ENCODE measurements around the gene POLG.

Gene POLG

DNA sequence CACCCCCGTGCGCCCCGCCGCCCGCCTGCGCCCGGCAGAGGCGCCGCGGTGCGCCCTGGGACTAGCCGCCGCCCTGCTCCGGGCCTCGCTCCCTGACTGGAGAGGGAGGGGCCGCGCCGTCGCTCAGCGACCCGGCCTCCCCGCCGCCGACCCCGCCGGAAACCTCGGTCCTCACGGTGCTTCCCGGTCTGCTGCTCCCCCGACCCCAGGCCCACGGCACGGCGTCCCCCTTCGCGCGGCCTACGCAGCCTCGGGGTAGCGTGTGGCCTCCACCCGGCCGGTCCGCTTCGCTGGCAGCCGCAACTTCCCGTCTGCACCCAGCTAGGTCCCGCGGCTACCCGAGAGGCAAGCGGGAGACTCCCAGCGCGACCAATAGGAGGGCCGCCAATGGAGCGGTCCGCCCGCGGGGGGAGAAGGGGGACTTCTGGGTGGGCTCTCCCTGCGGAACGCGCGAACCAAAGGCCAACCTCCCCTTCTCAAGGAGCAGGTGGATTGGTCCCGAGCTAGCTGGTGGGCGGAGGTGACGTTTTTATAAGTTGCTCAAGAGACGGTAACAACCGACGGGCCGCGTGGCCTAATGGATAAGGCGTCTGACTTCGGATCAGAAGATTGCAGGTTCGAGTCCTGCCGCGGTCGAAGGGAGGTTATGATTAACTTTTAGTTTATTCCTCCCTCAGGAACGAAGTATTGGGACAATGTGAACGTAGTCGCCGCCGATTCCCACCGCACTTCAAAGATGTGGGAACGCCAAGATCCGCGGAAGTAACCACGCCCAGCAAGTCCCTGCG lies at the start of gene POLG:
Gene POLG, minus strand, starts transcription at position 315 of the 788 bp plus-strand sequence. CDS start 1,070 bp downstream, outside the sequence.
- H3K4me3 ChIP-seq (ENCODE audit: low read depth, low read length), result peak within 1 kb of the TSS; percentile 94
- TF ChIP-seq, protein P1, sequence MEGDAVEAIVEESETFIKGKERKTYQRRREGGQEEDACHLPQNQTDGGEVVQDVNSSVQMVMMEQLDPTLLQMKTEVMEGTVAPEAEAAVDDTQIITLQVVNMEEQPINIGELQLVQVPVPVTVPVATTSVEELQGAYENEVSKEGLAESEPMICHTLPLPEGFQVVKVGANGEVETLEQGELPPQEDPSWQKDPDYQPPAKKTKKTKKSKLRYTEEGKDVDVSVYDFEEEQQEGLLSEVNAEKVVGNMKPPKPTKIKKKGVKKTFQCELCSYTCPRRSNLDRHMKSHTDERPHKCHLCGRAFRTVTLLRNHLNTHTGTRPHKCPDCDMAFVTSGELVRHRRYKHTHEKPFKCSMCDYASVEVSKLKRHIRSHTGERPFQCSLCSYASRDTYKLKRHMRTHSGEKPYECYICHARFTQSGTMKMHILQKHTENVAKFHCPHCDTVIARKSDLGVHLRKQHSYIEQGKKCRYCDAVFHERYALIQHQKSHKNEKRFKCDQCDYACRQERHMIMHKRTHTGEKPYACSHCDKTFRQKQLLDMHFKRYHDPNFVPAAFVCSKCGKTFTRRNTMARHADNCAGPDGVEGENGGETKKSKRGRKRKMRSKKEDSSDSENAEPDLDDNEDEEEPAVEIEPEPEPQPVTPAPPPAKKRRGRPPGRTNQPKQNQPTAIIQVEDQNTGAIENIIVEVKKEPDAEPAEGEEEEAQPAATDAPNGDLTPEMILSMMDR (IDR thresholded peaks at IDR 0.05; ENCODE audit: borderline replicate concordance, insufficient read depth, low read depth, low read length), result no peak

DNA sequence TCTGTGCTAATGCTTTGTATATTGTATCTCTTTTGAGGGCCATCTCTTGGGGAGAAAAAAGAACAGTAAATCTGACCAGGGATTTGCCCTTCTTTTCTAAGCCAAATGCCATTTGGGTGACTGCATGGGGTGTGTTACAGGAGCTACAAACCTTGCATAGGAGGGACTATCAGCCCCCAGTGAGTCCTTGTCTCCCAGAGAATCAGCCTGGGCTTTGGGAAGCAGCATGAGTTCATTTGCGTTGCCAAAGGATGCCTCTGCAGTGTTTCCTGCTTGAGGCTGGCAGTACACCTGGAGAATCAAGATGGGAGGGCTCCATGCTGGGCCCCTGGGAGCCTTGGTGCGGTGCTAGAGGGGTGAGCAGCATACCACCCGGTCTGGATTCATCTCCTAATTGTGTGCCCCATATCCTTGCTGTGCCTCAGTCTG lies 49.6 kb upstream of the POLG start:
- TF ChIP-seq, protein P1 (IDR thresholded peaks at IDR 0.05; ENCODE audit: borderline replicate concordance, insufficient read depth, low read depth, low read length), result no peak

DNA sequence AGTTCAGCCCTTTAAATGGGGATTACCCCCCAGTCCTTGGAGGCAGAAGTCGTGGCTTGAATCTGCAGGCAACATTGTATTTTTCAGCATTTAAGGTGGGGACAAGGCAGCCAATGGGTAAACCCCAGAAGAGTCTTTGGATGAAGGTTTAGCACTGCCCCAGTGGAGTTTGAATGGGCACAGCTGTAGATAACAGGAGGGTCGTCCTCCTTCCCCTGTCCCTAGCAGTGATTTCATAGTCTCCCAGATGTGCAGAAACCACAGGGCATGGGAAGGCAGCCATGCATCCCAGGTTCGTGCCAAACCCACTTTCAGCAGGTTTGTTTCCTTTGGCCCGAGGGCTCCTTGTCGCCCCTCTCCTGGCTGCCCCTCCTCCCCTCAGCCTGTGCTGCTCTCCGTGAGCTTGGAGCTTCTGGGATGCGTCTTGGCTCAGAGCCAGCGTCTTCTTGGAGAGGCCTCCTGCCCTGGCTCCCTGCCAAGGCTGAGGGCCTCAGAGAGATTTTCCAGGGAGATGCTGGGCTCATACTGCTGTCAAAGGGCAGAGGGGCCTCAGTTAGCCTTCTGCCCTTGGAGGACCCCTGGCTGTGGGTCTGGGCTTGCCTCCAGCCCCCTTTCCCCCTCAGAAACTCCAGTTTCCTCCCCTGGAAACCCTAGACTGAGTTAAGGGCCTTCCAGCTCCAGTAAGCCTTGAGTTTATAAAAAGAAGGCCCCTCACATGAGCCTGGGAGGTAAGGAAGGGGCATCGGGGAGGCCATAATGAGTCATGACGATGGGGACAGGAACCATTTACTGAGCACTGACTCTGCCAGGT lies 48.9 kb upstream of the POLG start:
- no peak overlapping the region for H3K4me3 ChIP-seq (ENCODE audit: low read depth, low read length)
- TF ChIP-seq, protein P1 (IDR thresholded peaks at IDR 0.05; ENCODE audit: borderline replicate concordance, insufficient read depth, low read depth, low read length), result no peak

More for the DNA sequence above, 49.6 kb upstream of the POLG start:
- no peak overlapping the region for H3K4me3 ChIP-seq (ENCODE audit: low read depth, low read length)

DNA sequence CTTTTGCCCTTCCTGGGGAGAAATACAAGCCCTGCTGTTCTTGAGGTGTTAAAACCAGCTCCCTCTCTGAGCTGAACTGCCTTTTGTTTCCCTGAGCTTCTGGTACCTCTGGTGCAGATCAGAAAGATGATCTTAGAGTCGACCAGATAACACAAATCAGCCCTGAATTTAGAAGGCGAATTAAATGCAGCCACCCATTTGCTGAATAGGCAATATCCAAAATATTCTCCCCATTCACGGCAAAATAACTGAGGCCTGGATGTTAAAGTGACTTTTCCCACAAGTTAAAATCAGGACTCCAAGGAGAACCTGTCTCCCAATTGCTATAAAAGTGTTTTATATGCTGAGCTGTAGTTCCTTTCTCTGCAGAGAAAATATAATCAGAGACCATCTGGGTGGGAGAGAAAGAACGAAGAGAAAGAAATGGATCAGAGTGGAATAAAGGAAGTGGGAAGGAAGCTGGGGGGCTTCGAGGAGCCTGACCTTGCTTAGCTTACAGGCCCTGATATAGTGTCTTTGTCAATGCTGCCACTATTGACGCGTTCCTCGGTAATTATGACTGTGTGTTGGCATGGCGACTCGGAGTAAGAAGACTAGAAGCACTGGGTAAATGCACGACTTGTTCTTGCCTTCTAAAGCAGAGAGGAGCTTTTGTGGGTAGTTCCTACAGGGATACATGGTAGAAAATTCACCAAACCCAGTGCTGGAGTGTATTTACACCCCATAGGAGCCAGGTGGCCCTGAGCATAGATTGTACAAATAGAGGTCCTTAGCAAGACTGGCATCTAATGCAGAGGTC lies 47.5 kb upstream of the POLG start:
- TF ChIP-seq, protein P1 (IDR thresholded peaks at IDR 0.05; ENCODE audit: borderline replicate concordance, insufficient read depth, low read depth, low read length), result no peak
- no peak overlapping the region for H3K4me3 ChIP-seq (ENCODE audit: low read depth, low read length)

DNA sequence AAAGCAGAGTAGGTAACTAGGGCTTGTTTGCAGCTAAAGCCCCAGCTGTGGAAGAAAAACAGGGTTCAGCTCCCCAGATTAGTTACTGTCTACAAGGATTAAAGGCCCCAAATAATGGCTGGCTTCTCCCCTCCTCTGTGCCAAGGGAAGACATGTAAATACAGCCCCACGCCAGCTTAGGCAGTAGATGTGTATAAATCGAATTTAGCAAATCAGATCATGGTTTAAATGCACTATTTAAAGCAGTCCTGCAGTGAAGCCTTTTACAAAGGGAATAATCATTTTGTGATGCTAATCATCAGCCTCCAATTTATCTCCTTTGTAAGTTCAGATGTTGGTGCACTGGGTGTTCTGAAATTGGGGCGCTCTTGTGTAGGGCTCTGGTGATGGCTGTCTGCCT lies 46.7 kb upstream of the POLG start:
- TF ChIP-seq, protein P1 (IDR thresholded peaks at IDR 0.05; ENCODE audit: borderline replicate concordance, insufficient read depth, low read depth, low read length), result no peak
- H3K4me3 ChIP-seq (ENCODE audit: low read depth, low read length), result no peak overlapping the region

DNA sequence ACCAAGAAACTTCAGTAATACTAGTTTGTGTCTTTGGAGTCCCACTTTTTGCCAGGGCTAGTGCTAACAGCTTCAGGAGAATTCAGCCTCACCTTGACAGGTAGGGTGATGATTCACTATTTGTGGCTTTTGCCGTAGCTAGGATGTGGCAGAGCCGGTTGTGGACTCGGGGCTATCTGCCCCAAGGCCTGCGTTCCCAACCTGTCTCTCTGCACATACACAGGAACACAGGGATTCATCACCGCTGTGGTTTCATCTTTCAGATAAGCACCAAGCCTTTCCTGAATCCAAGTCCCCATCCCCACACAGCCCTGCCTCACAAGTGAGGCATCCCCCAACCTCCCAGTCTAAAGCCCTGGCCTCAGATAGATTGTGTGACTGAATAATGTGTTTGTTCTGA lies 45.2 kb upstream of the POLG start:
- TF ChIP-seq, protein P1 (IDR thresholded peaks at IDR 0.05; ENCODE audit: borderline replicate concordance, insufficient read depth, low read depth, low read length), result no peak
- no peak overlapping the region for H3K4me3 ChIP-seq (ENCODE audit: low read depth, low read length)

Data from GM12875 (cell line).